GM21367 (cell line): Measurements from ENCODE around the gene TSKU.

ENCODE experiments used
- ATAC-seq: cut with Tn5 transposase; IDR thresholded peaks from one replicate; pipeline ENCODE4 v1.9.1; 2021; ENCODE audit not compliant: unreplicated experiment

TSKU gene

GRCh38 chr11:76752321-76753143 lies 30.6 kb upstream of the TSKU start:
- no peak for ATAC-seq

DNA sequence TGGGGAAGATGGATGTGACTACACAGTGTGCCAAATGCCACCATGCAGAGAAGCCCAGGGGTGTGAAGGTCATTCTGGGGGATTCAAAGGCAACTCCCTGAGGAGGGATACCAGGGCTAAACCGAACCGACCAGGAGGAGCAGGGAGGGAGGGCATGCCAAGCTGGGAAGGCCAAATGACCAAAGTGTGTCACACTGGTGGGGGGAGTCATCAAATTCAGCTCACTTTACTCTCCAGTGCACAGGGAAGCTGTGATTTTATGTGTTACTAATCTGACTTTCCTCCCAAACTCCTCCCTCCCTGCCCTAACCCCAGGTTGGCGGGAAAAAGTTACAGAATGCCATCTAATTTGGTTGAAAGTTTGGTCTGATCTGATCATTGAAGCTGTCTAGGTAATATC lies 29.7 kb upstream of the TSKU start:
- no peak for ATAC-seq

- no peak for ATAC-seq
Measured at GRCh38 chr11:76753950-76754349, 29.2 kb upstream of the TSKU start.

DNA sequence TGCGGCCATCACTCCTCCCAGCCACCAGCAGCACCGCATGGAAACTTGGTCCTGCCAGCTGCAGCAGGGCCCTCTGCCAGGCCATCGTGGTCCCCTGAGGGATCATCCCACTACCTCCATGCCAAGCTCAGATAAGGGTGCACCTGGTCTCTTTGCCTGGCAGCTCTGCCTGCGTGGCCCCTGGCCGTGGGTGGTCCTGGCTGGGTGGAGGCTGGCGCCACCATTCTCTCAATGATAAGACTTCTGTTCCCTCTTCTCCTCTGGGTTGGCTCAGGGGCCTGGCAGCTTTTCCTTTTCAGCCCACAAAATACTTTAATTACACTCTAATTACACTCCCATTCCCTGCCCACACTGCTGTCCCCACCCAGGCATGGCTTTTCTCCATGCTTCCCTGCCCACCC lies 26.8 kb upstream of the TSKU start:
- ATAC-seq = no peak

GRCh38 chr11:76758311-76758710 lies 24.8 kb upstream of the TSKU start:
- ATAC-seq = no peak

- no peak for ATAC-seq
Measured at GRCh38 chr11:76759092-76759491, 24.1 kb upstream of the TSKU start.

- ATAC-seq = no peak
Measured at GRCh38 chr11:76759517-76759916, 23.6 kb upstream of the TSKU start.

GRCh38 chr11:76760236-76760635 lies 22.9 kb upstream of the TSKU start:
- ATAC-seq = no peak

- no peak for ATAC-seq
Measured at GRCh38 chr11:76761718-76762355, 21.3 kb upstream of the TSKU start.

GRCh38 chr11:76762356-76762752 lies 20.8 kb upstream of the TSKU start:
- no peak for ATAC-seq

GRCh38 chr11:76762867-76763572 lies 20.1 kb upstream of the TSKU start:
- ATAC-seq = no peak

- ATAC-seq = no peak
Measured at GRCh38 chr11:76763573-76764346, 19.4 kb upstream of the TSKU start.

- ATAC-seq = no peak
Measured at GRCh38 chr11:76764941-76765665, 18.1 kb upstream of the TSKU start.

- no peak for ATAC-seq
Measured at GRCh38 chr11:76765863-76766350, 17.2 kb upstream of the TSKU start.

DNA sequence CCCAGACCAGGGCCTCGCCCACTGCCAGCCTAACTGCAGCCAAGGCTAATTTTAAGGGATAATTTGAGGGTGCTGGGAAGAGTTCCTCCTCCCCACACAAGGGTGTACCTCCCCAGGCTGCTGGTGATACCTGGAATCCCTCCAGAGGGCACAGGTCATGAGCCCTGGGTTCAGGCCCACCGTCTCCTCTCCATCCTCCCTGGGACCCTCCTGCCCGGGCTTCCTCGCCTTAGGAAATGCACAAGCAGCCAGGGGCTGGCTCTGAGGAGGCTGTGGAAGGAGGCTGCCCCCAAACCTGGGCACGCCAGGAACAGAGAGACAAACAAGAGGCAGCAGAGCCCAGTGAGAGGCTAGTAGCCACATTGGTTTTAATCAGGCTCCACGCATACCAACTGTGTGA lies 16.6 kb upstream of the TSKU start:
- ATAC-seq = no peak

- ATAC-seq = no peak
Measured at GRCh38 chr11:76767659-76768058, 15.5 kb upstream of the TSKU start.

DNA sequence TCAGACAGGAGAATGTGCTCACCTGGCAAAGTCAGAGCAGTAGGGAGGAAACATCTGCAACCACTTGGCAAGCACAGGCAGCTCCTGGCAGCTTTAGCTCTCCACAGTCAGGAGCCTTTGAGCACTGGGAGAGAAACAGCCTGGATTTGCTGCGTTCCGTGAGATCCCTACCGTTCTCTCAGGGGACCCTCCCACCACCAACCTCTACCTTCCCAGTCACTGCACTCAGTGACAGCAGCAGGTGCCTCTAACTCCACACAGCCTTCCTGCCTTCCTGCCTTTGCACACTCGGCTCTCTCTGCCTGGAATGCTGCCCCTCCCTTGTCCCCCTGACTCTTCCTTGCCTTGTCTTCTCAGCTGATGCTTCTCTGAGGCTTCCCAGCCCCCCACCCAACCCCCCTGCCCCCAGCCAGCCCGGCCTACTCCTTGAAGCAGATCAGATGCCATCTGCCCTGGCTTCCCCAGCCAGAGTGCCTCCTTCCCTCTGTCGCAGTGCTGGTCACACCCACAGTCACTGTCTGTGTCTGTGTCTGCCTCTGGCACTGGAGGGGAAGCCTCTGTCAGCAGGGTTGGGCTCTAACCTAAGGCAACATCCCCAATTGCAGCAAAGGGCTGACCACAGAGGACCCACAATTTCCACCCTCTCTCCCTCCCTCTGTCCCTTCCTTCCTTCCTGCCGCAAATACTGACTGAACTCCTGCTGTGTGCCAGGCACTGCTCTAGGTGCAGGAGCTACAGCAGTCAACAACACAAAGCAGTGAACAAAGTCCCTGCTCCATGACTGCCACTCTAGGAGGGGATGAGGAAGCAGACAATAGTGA lies 14.9 kb upstream of the TSKU start:
- ATAC-seq = no peak

GRCh38 chr11:76768909-76769560 lies 14.1 kb upstream of the TSKU start:
- no peak for ATAC-seq
